Fibroblast of skin of right biceps (primary cell): ENCODE results near the gene DHX38.
"Not testable (repeated sequence)": the region's sequence is repeated elsewhere in the genome, so short reads cannot be mapped to it uniquely, and the experiment has no call there.

Source experiments
- DNase-seq: peaks from one replicate; pipeline ENCODE4 v3.0.0-alpha.2; 2013

The DHX38 gene

DNA sequence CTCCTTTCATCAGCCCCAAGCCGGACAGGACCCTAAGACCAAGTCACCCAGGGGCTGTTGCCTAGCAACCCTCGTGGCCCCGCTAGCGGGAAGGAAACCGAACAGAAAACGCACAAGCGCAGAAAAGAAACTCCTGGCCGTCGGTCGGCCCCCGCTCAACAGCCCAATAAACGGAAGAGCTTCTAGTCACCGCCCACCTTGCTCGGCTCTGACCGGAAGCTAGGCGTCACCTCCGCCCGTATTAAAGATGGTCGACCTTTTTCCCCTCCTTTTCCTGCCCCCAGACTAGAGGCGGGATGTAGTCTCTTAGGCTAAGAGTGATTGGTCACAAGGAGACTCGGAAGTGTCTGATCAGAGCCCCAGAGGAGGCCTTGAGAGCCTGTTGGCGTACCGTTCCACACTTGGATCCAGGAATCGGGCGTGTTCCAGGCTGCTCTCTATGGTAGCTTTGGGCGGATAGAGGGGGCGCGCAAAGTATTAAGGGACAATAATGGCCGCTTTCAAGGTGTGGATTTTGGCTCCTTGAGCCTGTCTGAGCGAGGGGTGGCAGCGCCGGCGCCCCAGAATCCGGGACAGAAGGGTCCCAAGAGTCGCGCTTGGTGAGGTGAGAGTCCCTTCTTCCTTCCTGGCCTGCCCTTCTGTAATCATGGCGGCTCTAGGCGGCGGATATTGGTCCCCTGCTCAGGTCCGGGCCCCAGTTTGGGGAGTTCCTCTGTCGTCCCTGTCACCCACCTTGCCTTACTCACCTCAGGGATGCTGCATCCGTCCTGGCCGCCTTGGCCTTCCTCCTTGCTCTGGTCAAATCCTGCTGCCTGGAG is at the start of gene DHX38, which contains the start of gene TXNL4B:
TSS of gene DHX38 (plus strand) at position 400 of the 818 bp plus-strand sequence. CDS start 2,311 bp downstream, outside the sequence.
TSS of gene TXNL4B (minus strand) at position 173 of the 818 bp plus-strand sequence. CDS start 2,871 bp downstream, outside the sequence.
- DNase-seq, result peak; percentile 99

DNA sequence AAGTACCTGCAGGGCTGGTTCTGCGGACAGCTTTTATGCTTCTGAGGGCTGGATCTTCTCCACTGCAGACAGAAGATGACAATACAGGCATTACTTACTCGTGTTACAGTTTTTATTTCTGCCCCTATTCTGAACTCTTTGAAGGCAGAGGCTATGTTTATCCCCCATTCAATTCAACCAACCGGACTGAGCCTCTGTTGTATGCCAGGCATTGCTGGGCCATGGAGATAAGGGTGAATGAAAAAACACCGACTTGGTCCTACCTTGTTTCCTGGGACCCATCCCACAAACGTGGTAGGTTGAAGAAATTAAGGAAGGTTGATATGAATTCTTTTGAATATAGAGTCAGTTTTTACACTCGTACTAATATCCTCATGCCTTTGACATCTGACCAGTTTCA is 49.4 kb upstream of the DHX38 start:
- DNase-seq, result no peak

DNA sequence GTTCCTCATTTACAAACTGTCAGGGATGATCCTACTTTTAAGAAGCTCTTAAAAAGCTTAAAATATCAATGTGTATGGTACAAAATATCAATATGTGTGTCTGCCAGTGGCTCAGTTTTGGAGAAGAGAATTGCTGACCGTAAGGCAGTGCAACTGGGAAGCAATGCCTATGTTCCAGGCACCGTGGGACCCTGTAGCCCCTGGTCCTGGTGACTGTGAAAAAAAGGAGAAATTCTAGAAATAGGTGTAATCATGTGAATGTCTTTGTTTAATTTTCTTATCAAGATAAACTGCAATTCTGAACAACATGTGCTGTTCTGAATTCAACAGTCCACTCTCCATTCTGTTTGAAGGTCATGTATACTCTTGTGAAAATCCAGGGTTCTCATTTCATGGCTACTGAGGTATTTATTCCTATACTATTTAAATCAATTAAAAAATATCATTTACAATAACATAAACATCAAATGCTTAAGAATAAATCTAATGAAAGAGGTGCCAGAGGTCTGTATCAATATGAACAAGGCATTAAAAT is 48.8 kb upstream of the DHX38 start:
- no peak for DNase-seq

DNA sequence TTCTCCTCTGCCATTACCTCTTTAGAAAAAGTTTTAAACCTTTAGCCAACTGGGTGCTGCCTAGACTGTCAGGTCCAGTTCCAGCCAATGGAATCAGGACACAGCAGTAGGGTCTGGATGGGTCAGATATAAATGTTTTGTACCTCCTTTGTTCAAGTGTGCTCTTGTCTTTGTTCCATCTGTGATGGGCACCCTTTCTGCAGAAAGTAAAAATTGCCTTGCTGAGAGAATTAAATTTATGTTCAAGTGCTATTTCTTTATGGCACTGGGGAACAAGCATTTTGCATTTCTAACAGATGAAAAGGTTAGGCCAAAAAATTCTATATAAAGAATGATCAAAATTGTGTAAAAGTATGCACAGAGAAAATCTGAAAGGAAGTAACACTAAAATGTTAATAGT is 44.5 kb upstream of the DHX38 start:
- DNase-seq, result no peak

DNA sequence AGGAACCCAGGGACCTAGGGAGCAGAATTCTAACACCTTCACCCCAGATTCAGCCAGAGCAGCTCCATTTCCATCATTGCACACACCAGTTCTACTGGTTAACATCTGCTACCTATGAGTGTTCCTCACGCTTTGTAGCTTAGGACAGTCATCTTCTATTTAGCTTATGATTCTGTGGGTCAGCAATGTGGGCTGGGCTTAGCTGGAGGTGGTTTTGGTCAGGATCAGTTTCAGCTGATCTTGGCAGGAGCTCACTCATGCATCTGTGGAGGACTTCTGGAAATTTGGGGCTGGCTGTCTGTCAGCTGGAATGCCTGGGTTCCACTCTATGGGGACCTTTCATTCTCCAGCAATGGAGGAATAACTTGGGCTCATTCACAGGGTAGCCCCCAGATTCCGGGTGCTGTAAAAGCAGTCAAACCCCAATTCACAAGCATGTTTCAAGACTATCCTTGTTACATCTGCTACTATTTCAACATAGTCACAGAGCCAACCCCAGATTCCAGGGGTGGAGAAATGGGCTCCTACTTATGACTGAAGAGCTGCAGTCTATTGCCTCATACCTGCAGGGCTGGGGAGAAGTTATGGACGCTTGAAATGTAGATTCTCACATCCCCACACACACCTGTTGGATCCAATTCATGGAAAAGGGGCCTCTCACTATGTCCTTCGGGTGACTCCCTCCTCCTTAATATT is 42.7 kb upstream of the DHX38 start:
- DNase-seq, result no peak

DNA sequence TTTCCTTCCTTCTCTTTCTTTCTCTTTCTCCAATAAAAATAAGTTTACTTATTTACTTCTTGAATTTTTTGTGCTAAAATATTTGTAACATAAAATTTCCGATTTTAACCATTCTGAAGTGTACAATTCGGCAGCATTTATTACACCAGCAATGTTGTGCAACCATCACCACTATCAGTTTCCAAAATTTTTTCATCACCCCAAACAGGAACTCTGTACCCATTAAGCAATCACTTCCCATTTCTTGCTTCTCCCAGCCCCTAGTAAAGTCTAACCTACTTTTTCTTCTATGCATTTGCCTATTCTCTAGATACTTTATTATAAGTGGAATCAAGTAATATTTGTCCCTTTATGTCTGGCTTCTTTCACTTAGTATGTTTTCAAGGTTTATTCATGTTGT is 41.8 kb upstream of the DHX38 start:
- DNase-seq, result no peak

DNA sequence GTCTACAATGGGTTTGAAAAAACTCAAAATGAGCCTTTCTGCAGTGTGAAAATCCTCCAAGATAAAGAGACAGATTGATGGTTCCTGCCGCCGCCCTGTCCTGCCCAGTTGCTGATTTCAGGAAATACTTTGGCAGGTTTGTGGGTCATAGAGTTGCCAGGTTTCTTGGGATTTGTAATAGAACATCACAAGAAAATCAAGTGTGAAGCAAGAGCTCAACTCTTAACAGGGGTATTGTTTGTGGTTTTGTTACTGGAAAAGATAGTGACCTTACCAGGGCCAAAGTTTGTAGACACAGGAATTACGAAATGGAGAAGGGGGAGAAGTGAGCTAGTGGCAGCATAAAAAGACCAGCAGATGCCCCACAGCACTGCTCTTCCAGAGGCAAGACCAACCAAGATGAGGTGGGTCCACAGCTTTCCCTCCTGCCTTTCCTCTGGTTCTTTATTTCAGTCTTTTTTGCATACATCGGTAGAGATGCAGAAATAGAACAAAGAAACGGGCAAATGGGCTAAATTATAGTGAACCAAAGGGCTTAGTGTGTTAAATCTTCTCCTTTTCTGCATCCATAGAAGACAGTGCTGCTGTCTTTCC is 39.3 kb upstream of the DHX38 start, which contains the start of gene HP:
TSS of gene HP (plus strand) at position 252 of the 594 bp plus-strand sequence. CDS start at position 400, 148 bp downstream.
- DNase-seq, result not testable (repeated sequence)

DNA sequence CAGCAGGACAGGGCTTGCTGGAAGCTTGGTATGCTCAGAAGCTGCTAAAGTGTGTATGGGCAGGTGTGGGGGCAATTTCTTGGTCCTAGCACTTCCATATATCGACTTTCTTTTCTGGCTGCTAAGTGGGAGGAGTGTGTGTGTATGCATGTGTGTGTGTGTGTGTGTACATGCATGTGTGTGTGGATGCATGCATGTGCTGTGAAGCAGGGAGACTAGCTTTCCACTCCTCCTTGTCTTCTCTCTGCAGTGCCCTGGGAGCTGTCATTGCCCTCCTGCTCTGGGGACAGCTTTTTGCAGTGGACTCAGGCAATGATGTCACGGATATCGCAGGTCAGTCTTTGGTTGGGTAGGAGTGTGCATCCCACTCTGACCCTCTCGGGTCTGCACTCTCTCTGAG is 37.7 kb upstream of the DHX38 start:
- DNase-seq, result no peak

DNA sequence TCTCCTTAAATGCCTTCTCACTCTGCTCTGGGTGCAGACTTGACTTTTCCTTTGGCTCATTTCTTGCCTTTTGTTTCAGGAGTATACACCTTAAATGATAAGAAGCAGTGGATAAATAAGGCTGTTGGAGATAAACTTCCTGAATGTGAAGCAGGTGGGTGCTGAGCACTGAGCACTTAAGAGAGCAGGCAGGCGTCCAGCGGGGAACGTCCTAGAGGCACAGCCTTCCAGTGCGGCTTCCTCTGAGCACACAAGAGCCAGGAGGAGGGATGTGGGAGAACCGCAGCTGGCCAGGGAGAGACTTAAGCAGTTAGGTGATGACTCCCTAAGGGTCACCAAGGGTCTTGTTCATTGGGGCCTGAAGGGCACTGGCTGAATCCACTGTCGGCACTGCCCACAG is 36.3 kb upstream of the DHX38 start:
- DNase-seq, result not testable (repeated sequence)

DNA sequence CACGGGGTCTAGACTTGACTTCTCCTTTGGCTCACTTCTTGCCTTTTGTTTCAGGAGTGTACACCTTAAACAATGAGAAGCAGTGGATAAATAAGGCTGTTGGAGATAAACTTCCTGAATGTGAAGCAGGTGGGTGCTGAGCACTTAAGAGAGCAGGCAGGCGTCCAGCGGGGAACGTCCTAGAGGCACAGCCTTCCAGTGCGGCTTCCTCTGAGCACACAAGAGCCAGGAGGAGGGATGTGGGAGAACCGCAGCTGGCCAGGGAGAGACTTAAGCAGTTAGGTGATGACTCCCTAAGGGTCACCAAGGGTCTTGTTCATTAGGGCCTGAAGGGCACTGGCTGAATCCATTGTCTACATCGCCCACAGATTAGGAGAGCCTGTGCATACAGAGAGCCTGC is 34.6 kb upstream of the DHX38 start:
- not testable (repeated sequence) for DNase-seq

DNA sequence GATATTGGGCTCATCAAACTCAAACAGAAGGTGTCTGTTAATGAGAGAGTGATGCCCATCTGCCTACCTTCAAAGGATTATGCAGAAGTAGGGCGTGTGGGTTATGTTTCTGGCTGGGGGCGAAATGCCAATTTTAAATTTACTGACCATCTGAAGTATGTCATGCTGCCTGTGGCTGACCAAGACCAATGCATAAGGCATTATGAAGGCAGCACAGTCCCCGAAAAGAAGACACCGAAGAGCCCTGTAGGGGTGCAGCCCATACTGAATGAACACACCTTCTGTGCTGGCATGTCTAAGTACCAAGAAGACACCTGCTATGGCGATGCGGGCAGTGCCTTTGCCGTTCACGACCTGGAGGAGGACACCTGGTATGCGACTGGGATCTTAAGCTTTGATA is 33.2 kb upstream of the DHX38 start:
- no peak for DNase-seq

DNA sequence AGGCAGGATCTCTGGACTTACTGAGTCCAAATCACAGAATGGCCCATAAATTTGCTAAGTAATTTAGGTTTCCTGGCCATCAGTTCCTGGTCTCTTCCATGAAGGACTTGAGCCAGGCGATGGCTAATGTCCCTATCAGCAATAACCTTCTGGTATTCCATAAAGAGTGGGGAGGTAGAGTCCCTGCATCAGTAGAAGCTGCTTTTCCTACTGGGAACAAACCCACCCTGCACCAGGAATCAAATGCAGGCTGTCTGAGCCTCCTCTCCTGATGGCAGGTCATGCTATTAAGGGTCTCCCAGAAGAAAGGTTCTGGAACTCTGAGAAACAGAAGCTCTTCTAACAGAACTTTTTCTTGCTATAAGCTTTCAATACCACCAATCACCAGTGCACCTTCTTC is 32.1 kb upstream of the DHX38 start:
- no peak for DNase-seq

DNA sequence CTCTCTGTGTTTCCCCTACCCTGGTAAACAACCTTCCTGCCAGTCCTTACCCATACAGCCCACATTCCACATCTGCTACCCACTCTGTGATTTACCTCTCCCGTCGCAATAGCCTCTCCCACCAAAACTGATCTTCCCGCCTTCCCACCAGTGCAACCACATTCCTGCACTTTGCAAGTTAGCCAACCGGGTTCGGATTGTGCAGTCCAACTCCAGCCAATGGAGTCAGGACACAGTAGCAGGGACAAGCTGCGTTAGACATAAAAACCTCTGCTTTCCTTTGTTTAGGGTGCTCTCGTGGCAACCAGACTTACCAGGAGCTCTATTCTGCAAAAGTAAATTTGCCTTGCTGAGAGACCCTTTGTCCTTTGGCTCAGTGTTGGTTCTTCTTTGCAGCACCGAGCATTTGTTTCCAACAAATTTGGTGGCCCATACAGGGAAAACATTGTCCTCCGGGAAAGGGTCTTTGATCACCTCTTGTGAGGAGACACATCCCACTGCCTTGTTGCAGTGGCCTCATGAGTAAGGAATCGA is 29.2 kb upstream of the DHX38 start:
- no peak for DNase-seq

DNA sequence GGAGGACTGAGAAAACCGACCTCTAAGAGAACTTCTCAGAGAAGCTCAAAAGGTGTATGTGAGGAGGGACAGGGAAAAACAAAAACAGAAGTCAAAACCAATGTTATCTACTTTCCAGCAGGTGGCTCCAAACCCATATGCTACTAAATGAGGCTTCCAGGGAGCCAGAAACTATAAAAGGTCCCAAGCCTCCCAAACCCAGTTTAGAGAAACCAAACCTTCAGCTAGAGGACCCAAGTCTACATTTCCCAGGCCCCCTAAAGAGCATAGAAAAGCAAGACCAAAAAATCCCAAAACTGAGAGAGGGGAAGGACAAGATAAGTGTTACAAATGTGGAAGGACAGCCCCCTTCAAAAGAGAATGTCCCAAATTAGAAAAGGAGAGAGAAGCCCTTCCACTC is 26.9 kb upstream of the DHX38 start:
- DNase-seq, result peak; percentile 15

DNA sequence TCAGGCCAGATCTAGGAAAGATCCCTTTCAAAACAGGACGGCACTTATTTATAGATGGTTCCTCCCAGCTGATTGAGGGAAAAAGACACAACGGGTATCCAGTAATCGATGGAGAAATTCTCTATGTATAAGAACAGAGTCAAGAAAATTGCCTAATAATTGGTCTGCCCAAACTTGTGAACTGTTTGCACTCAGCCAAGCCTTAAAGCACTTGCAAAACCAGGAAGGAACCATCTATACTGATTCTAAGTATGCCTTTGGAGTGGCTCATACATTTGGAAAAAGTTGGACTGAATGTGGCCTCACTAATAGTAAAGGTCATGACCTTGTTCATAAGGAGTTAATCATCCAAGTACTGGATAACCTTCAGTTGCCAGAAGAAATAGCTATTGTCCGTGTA is 24.7 kb upstream of the DHX38 start:
- no peak for DNase-seq

DNA sequence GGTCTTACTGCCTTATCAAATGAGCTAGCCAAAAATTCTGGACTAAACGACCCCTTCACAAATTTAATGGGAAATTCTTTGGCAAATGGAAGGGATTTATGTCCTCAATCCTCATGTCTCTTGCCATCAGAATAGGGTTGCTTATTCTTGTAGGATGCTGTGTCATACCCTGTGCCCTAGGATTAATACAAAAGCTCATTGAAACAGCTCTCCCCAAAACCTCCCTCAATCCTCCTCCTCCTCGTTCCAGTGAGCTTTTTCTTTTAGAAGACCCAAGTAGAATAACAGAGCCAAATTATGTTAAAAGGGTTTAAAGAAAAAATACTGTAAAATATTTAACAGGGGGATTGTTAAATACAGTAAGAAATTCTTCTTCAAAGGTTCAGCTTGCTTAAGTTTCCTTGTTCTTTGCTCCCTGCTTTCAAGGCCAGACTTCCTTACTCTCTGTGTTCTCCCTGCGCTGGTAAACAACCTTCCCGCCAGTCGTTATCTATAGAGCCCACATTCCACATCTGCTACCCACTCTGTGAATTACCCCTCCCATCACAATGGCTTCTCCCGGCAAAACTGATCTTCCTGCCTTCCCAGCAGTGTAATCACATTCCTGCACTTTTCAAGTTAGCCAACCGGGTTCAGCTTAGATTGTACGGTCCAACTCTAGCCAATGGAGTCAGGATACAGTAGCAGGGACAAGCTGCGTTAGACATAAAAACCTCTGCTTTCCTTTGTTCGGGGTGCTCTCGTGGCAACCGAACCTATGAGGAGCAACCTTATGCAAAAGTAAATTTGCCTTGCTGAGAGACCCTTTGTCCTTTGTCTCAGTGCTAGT is 20.9 kb upstream of the DHX38 start:
- DNase-seq, result peak; percentile 35

DNA sequence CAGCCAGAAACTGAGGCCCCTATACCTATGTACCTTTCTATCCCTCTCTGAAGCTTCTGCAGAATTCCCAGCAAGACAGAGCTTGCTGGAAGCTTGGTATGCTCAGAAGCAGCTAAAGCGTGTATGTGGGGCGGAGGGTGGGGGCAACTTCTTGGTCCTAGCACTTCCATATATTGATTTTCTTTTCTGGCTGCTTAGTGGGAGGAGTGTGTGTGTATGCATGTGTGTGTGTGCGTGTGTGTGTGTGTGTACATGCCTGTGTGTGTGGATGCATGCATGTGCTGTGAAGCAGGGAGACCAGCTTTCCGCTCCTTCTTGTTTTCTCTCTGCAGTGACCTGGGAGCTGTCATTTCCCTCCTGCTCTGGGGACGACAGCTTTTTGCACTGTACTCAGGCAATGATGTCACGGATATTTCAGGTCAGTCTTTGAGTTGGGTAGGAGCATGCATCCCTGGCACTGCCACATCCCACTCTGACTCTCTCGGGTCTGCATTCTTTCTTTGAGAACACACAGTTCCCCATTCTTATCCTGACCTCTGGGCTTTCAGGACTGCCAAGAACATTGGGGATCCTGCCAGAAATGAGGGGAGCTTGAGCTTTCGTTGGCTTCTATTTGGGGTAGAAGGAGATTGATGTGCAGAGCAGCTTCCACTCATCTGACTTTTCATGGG is 20.0 kb upstream of the DHX38 start:
- no peak for DNase-seq

DNA sequence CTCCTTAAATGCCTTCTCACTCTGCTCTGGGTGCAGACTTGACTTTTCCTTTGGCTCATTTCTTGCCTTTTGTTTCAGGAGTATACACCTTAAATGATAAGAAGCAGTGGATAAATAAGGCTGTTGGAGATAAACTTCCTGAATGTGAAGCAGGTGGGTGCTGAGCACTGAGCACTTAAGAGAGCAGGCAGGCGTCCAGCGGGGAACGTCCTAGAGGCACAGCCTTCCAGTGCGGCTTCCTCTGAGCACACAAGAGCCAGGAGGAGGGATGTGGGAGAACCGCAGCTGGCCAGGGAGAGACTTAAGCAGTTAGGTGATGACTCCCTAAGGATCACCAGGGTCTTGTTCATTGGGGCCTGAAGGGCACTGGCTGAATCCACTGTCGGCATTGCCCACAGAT is 18.6 kb upstream of the DHX38 start:
- not testable (repeated sequence) for DNase-seq

DNA sequence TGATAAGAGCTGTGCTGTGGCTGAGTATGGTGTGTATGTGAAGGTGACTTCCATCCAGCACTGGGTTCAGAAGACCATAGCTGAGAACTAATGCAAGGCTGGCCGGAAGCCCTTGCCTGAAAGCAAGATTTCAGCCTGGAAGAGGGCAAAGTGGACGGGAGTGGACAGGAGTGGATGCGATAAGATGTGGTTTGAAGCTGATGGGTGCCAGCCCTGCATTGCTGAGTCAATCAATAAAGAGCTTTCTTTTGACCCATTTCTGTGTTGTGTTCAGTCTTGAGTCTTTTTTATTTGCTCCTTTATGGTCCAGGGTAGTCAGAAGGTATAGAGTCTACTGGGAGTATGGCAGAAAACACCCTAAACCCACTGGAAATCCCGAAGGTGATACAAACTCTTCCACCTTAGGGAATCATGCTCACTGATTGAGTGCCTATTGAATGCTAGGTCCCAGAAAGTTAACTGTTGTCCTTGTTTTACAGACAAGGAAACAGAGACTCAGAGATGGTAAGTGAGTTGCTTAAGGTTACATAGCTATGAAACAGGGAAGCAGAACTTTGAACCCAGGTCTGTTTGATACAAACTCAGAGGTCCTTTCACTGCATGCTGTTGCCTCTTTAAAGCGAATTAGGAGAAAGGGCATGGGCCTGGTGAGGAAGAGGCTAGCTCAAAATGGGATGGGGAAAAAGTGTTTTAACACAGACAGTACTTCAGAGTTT is 16.5 kb upstream of the DHX38 start:
- DNase-seq, result not testable (repeated sequence)

DNA sequence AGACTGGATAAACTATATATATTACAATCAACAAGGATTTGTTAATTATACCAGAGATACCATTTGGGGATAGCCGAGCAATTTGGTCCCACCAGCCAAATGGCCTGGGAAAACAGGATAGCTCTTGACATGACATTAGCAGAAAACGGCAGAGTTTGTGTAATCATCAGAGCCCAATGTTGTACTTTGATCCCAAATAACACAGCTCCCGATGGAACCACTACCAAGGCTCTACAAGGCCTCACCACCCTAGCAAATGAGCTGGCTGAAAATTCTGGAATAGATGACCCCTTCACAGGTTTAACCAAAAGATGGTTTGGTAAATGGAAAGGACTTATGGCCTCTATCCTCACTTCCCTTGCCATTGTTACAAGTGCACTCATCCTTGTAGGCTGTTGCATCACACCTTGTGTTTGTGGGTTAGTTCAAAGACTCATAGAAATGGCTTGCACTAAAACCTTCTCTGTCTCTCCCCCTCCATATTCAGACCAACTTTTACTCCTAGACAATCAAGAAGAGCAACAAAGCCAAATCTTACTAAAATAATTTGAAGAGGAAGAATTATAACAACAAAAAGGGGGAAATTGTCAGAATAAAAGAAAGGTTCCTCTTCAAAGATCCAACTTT is 9.8 kb upstream of the DHX38 start:
- DNase-seq, result no peak
